Activated CD8-positive, alpha-beta memory T cell treated with anti-CD3 and anti-CD28 coated beads, Interleukin-2, amount 50 U/mL, for 48 hours (primary cell): Measurements from ENCODE around the gene NBPF9.
"Not testable (repeated sequence)": the region's sequence is repeated elsewhere in the genome, so short reads cannot be mapped to it uniquely, and the experiment has no call there.

Experiments
- DNase-seq: peaks from one replicate; pipeline ENCODE4 v3.0.0-alpha.2; 2020

Gene NBPF9

DNA sequence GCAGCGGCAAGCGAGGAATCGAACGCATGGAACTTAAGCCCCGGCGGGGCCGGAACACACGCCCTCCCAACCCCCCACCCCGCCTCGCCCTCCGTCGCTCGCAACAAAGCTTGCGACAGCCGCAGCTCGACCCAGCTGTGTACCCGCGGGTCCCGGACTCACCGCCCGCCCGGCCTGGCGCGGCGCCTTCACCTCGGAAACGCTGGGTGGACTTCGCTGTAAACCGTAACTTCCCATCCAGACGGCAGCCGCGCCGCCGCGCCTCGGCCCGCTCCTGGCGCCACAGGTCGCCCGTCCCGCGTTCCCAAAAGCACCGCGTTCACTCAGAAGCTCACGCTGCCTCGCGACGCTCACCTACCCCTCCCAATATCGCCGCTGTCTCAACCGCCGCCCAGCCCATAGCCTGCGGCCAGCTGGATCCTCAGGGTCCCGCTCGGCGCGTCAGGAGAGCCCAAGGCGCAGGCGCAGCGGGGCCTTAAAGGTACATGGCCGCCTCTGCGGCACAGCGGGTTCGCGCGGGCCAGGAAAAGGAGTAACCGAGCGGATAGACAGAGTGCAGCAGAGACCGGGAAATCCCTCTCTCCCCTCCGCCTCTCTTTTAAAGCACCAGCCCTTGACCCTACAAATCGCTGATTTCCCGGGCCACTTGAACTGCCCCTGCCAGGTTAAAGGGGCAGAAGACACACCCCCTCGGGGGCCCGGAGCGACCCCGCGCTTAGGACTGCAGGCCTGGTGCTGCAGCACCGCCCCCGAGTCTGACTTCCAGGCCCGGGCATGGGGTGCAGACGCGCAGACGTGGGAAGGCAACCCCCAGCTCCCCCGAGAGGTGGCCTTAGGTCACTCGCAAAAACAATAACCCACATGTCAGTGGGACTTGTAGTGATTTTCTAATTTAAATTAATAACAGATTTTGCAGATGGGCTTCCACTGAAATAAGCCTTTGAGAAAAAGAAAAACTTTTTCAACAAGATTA, at the start of gene NBPF9:
Gene NBPF9 (minus strand): TSS at position 443 of the 973 bp plus-strand sequence. CDS start 21,412 bp downstream, outside the sequence.
- peak; percentile 63 for DNase-seq

- DNase-seq = not testable (repeated sequence)
Measured at GRCh38 chr1:149149909-149150308, 46.6 kb upstream of the NBPF9 start.

GRCh38 chr1:149137585-149137984, 34.2 kb upstream of the NBPF9 start:
- not testable (repeated sequence) for DNase-seq

GRCh38 chr1:149130938-149131337, 27.6 kb upstream of the NBPF9 start:
- not testable (repeated sequence) for DNase-seq

DNA sequence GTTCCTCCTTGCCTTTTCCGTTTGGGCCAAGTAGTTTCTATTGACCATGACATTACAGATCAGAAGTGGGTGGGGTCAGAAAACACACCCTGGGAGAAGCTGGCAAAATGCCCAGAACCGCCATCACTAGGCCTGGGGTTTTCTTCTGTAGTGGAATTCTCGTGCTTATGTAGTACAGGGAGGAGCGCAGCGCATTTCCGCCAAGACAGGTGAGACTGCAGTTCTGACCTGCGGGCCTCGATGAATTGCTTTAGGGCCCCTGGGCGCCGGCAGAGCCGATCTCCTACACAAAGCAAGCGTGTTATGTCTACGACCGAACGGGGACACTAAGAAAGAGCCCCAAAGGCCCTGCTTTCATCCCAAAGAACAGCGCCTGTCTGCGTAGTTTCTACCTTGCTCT, 25.9 kb upstream of the NBPF9 start:
- DNase-seq = not testable (repeated sequence)

DNA sequence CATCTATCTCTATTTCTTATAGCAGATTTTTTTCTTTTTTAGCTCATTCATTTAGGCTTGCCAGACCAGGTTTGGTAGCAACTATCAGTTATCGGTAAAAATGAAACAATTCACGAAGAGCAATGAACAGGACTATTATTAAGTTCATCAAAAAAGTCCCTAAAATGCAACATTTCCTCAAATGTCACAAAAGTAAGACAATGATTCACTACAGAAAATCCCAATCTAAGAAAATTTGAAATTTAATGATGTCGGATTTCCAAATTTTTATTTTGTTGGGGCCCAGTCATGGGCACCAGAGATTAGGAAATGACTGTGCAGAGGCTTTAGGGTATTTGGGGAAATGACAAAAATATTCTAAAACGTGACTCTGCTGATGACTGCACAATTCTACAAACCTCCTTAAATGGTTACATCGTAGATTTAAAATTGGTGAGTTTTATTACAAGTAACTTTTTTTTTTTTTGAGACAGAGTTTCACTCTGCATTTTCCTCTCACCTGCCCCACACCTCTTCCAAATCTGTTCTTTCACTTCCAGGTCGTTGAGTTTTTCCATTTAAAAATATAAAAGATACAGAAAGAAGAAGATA, 23.3 kb upstream of the NBPF9 start:
- not testable (repeated sequence) for DNase-seq

- not testable (repeated sequence) for DNase-seq
Measured at GRCh38 chr1:149123948-149124926, 20.9 kb upstream of the NBPF9 start.

- DNase-seq = not testable (repeated sequence)
Measured at GRCh38 chr1:149112828-149113227, 9.5 kb upstream of the NBPF9 start.

- not testable (repeated sequence) for DNase-seq
Measured at GRCh38 chr1:149110343-149110742, 7.0 kb upstream of the NBPF9 start.

- peak; percentile 51 for DNase-seq
Measured at GRCh38 chr1:149102574-149102973, 777 bp downstream of the NBPF9 start.

GRCh38 chr1:149098276-149098675, 5.1 kb downstream of the NBPF9 start:
- DNase-seq = not testable (repeated sequence)

- not testable (repeated sequence) for DNase-seq
Measured at GRCh38 chr1:149093155-149093554, 10.2 kb downstream of the NBPF9 start.

- not testable (repeated sequence) for DNase-seq
Measured at GRCh38 chr1:149075505-149076127, 27.7 kb downstream of the NBPF9 start.

DNA sequence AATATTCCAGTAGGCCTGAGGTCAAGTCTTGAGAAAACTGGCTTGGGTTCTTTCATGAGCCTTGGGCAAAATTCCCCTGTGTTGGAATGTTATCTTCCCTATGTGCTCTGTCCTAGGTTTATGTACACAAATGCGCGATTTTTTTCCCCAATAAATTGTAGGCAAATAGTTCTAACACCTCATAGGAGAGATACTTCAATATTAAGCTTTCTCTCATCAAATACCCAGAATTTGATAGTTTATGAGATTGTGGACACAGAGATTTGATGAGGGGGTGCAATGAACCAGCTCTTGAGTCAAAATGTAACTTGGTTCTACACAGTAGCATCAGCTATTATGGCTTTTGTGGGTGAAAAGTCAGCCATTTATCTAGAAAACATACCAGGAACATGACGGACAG, 38.7 kb downstream of the NBPF9 start:
- not testable (repeated sequence) for DNase-seq

DNA sequence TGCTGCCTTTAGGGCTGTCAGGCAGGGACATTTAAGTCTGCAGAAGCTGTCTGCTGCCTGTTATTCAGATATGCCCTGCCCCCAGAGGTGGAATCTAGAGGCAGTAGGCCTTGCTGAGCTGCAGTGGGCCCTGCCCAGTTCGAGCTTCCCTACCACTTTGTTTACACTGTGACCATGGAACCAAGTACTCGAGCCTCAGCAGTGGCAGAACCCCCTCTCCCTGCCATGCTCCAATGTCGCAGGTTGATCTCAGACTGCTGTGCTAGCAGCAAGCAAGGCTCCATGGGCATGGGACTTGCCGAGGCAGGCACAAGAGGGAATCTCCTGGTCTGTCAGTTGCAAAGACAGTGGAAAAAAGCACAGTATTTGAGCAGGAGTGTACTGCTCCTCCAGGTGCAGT, 60.3 kb downstream of the NBPF9 start:
- not testable (repeated sequence) for DNase-seq

DNA sequence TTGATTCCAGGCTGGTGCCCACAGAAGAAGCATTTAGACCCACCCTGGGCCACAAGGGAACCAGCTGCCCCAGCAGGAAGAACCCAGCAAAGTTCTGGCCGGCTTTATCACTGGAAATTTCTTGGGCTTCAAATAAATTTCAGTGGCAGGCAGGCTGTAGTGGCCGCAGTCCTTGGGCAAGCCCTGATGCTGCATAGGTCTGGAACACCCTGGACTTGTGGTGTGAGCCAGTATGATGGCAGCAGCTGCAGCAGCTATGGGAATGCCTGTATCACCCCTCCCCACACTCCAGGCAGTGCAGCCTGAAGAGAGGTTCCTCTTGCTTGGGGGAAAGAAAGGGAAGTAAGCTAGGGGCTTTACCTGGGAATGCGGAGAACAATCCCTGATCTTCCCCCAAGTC, 69.4 kb downstream of the NBPF9 start:
- DNase-seq = not testable (repeated sequence)

- not testable (repeated sequence) for DNase-seq
Measured at GRCh38 chr1:149024327-149024726, 79.0 kb downstream of the NBPF9 start.

DNA sequence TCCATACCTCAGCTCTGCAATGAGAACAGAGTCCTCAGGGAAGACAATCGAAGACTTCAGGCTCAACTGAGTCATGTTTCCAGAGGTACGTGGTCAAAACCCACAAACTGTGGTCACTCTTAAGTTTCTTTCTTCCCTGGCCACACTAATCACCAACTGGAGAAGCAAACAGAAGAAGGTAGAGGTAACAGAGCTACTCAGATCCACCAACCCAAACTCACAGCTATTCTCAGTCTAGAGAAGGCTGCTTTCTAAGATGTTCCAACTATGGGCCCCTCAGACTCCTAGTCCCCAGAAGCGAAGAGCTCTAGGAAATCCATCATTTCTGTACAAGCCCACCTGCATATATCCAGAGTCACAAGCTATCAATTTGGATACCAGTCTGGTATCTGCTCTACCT, 84.8 kb downstream of the NBPF9 start:
- not testable (repeated sequence) for DNase-seq

DNA sequence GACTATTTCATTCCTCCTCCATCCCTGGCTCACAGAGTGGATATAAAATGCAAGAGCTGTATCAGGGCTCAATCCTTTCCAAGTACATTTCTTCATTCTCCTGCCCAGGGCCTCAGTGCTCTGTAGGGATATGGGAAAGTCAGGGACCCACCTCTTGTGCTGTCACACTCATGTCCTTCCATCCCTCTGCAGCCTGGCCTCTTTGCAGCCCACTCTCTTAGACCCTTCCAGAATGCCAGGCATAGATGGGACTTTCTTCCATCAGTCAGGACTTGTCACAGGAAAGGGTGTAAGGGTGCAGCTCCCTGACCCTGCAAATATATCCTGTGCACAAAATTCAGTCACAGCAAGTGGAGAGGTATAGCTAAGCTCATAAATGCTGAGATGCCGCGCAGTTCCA, 86.7 kb downstream of the NBPF9 start:
- DNase-seq = not testable (repeated sequence)

DNA sequence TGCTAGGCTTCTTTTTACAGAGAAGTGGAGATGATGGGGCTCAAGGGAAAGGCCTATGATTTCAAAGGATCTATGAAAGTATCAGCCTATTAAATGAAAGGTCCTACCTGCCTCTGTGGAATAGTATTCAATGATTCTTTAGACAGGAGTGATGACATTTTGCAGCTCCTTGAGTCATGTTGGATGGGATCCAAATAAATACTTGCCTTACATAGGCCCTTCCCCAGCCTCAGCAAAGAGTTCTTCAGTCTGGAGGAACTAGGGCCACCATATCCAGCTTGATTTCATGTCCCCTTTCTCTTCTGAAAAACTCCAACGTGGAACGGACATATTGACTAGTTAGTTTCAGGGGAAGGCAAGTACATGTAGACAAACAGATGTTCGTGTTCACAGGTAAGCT, 87.8 kb downstream of the NBPF9 start:
- not testable (repeated sequence) for DNase-seq

DNA sequence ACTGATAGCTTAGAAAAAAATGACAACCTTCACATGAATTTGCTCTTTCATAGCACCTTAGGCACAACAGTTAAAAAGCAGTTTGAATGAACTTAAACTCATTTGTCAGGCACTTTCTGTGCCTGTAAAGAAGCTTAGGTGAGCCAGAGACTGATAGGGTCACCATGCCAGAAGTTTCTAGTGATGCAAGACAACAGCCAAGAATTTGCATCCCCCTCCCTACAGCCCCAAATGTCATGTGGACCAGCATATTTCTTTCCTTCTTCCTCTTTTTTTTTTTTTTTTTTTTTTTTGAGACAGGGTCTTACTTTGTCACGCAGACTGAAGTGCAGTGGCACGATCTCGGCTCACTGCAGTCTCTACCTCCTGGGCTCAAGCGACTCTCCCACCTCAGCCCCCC, 89.8 kb downstream of the NBPF9 start:
- not testable (repeated sequence) for DNase-seq

- DNase-seq = not testable (repeated sequence)
Measured at GRCh38 chr1:149012599-149012998, 90.8 kb downstream of the NBPF9 start.
